Measurements from ENCODE around the gene ZMYND8.

The ZMYND8 gene

DNA sequence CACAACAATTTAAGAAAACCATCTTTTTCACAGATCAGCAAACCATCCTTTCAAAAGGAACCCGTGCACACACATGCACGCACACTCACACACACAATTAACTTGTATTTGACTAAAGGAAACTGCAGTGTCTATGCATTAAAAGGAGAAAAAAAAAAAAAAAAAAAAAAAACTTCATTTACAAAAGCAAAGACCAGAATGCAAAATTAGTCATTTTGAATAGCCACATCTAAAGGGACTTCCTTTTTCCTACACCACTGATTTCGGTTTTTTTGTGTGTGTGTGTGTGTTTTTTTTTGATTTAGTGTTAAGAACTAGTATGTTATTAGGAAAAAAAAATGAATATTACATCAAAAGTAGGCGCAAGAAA, 6.3 kb downstream of the ZMYND8 start:
- ChIA-PET CTCF (interaction anchor here (1.7 to 14.0 kb wide), 4 partner anchors 11 to 77 kb away, joined by 6 to 203 read pairs (median 62); no protein-coding TSS in a partner anchor), POLR2A (no interaction called here)
- no peak for DNase-seq (ENCODE audit: extremely low spot score)
- TF ChIP-seq, protein P1, sequence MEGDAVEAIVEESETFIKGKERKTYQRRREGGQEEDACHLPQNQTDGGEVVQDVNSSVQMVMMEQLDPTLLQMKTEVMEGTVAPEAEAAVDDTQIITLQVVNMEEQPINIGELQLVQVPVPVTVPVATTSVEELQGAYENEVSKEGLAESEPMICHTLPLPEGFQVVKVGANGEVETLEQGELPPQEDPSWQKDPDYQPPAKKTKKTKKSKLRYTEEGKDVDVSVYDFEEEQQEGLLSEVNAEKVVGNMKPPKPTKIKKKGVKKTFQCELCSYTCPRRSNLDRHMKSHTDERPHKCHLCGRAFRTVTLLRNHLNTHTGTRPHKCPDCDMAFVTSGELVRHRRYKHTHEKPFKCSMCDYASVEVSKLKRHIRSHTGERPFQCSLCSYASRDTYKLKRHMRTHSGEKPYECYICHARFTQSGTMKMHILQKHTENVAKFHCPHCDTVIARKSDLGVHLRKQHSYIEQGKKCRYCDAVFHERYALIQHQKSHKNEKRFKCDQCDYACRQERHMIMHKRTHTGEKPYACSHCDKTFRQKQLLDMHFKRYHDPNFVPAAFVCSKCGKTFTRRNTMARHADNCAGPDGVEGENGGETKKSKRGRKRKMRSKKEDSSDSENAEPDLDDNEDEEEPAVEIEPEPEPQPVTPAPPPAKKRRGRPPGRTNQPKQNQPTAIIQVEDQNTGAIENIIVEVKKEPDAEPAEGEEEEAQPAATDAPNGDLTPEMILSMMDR (IDR thresholded peaks at IDR 0.05; ENCODE audit: control extremely low read depth, extremely low read depth, low read depth, missing control alignments): no peak

DNA sequence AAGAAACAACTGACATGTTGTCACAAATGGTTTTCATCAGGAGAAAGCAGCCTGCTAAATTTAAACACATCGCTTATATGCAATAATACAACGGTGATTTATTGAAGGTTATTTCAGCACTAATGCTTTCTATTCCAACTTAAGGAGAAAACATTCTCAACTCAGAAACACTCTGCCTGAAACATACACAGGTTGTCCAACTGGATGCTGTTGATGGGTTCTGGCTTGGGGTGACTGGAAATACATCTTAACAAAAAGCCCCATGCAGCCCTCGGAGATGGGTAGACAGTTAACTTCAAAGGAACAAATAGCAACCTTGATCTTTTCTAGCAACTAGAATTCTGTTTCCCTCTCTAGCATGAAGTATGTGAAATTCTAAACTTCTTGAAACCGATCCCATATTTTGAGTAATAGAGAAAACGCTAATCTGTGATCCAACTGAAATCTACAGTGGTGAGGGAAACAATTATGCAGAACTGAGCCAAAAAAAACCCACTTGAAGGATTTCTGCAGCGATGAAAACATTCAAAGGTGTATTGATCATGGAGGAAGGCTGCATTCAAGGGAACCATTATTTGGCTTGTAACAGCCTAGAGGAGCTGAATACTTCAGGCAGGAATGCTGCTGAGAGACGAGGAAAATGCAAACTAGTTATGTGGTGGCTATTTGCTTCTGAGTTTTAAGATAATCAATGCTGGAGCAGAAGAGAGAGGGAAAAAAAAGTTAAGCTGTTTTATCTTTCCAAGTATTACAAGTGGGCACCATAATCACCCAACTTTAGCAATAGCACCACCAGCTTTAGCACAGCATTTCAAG, 6.9 kb downstream of the ZMYND8 start:
- ChIA-PET POLR2A (interaction anchor here (1.4 kb wide), 1 partner anchor 8 kb away, joined by 8 read pairs; the partner anchor contains the start of gene ZMYND8), CTCF (interaction anchor here (0.8 to 14.0 kb wide), 7 partner anchors 12 to 77 kb away, joined by 3 to 203 read pairs (median 6); no protein-coding TSS in a partner anchor)
- TF ChIP-seq, protein P1 (IDR thresholded peaks at IDR 0.05; ENCODE audit: control extremely low read depth, extremely low read depth, low read depth, missing control alignments): no peak
- DNase-seq (ENCODE audit: extremely low spot score): no peak

- ChIA-PET POLR2A (interaction anchor here (1.4 kb wide), 1 partner anchor 9 kb away, joined by 8 read pairs; the partner anchor contains the start of gene ZMYND8), CTCF (interaction anchor here (0.8 to 2.7 kb wide), 7 partner anchors 8 to 75 kb away, joined by 3 to 15 read pairs (median 5); partner anchors contain the start of gene ZMYND8)
- no peak for DNase-seq (ENCODE audit: extremely low spot score)
- TF ChIP-seq, protein P1 (IDR thresholded peaks at IDR 0.05; ENCODE audit: control extremely low read depth, extremely low read depth, low read depth, missing control alignments): no peak
Observed at GRCh38 chr20:47348539-47349142, 7.9 kb downstream of the ZMYND8 start.

- no peak for DNase-seq (ENCODE audit: extremely low spot score)
- TF ChIP-seq, protein P1 (IDR thresholded peaks at IDR 0.05; ENCODE audit: control extremely low read depth, extremely low read depth, low read depth, missing control alignments): no peak
- CTCF ChIA-PET: interaction anchor here (1.0 to 2.7 kb wide), 7 partner anchors 8 to 75 kb away, joined by 3 to 15 read pairs (median 7); partner anchors contain the start of gene ZMYND8
- POLR2A ChIA-PET: interaction anchor here (1.4 kb wide), 1 partner anchor 10 kb away, joined by 8 read pairs; the partner anchor contains the start of gene ZMYND8
Observed at GRCh38 chr20:47347661-47348435, 8.7 kb downstream of the ZMYND8 start.

GRCh38 chr20:47346172-47346571, 10.3 kb downstream of the ZMYND8 start:
- TF ChIP-seq, protein P1 (IDR thresholded peaks at IDR 0.05; ENCODE audit: control extremely low read depth, extremely low read depth, low read depth, missing control alignments): no peak
- POLR2A ChIA-PET: interaction anchor here (1.0 kb wide), 1 partner anchor 10 kb away, joined by 3 read pairs; the partner anchor contains the start of gene ZMYND8
- CTCF ChIA-PET: interaction anchor here (1.8 to 1.9 kb wide), 2 partner anchors 16 to 38 kb away, joined by 7 to 8 read pairs; no protein-coding TSS in a partner anchor
- no peak for DNase-seq (ENCODE audit: extremely low spot score)
